ENCODE data around the gene FILIP1L.

DNA sequence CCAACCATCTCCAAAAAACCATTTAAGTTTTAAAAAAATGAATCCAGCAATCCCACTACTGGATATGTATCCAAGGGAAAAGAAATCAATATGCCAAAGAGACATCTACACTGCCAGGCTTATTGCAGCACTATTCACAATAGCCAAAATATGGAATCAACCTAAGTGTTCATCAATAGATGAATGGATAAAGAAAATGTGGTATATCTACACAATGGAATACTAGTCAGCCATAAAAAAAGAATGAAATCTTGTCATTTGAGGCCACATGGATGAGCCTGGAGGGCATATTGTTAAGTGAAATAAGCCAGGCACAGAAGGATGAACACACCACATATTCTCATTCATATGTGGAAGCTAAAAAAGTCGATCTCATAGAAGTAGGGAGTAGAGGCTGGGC, 136.1 kb downstream of the FILIP1L start:
- TF ChIP-seq EZH2 (IDR thresholded peaks at IDR 0.05; ENCODE audit: borderline replicate concordance, low read depth, low read length, poor library complexity, severe bottlenecking): no peak
- TF ChIP-seq, protein P1, sequence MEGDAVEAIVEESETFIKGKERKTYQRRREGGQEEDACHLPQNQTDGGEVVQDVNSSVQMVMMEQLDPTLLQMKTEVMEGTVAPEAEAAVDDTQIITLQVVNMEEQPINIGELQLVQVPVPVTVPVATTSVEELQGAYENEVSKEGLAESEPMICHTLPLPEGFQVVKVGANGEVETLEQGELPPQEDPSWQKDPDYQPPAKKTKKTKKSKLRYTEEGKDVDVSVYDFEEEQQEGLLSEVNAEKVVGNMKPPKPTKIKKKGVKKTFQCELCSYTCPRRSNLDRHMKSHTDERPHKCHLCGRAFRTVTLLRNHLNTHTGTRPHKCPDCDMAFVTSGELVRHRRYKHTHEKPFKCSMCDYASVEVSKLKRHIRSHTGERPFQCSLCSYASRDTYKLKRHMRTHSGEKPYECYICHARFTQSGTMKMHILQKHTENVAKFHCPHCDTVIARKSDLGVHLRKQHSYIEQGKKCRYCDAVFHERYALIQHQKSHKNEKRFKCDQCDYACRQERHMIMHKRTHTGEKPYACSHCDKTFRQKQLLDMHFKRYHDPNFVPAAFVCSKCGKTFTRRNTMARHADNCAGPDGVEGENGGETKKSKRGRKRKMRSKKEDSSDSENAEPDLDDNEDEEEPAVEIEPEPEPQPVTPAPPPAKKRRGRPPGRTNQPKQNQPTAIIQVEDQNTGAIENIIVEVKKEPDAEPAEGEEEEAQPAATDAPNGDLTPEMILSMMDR (conservative IDR thresholded peaks at IDR 0.05; ENCODE audit: low read depth, low read length): no peak
